HCT116 (cell line): Measurements from ENCODE around the gene MLLT3. TPM values are rescaled to one million over a fixed set of nuclear protein-coding genes. Genes with fewer than 3 reads are reported as not detected.

Source experiments
- ATAC-seq: fragments of 200-7000 bp; cut with Tn5 transposase; 2 replicates; pipeline ENCODE4 v1.9.1; 2020; ENCODE audit warnings: mild to moderate bottlenecking, moderate library complexity
- BruUV-seq: library from RNA; stranded (reverse); fragments of 400-500 nt; replicated peaks from 2 replicates; lab custom pipeline; 2021; lab: Mats Ljungman, UMichigan
- CTCF ChIA-PET: fragments of 300-600 bp; sonication (Branson Sonifier 250); formaldehyde crosslinking; loops from one replicate; lab custom pipeline; 2021; ENCODE audit warnings: antibody characterized with exemption; lab: Charles Lee
- POLR2A ChIA-PET: fragments of 300-600, 350-600 bp; sonication (Branson Sonifier 250); formaldehyde crosslinking; loops from one replicate; lab custom pipeline; 2021; ENCODE audit warnings: antibody characterized with exemption; lab: Charles Lee
- RAD21 ChIA-PET, 2 experiments: fragments of 300-600 bp; sonication (Branson Sonifier 250); formaldehyde crosslinking; loops; one replicate each; lab custom pipeline; 2023; ENCODE audit warnings: low total read pairs in 2 of 2; ENCODE audit not compliant: uncharacterized antibody in 2 of 2, unreplicated experiment in 2 of 2, low non-redundant PET in 1 of 2; lab: Charles Lee
- DNase-seq: peaks from one replicate; pipeline ENCODE4 v3.0.0-alpha.2; 2010; ENCODE audit warnings: low read depth, low spot score
- H2AFZ ChIP-seq: fragments of 200-600 bp; shearing (Covaris generic), sonication (generic); 2 replicates; pipeline ENCODE4 v1.6.1; 2017; ENCODE audit warnings: low read depth, mixed run types, mixed read lengths, antibody characterized with exemption, low read length; ENCODE audit not compliant: poor library complexity, severe bottlenecking
- H3K27ac ChIP-seq: 2 replicates; pipeline ENCODE4 v1.5.1; 2012; ENCODE audit warnings: low read depth, low read length
- H3K27me3 ChIP-seq: fragments of 200-600 bp; sonication (generic); 2 replicates; pipeline ENCODE4 v1.6.1; 2016; ENCODE audit warnings: mixed run types, low read length, mixed read lengths; ENCODE audit not compliant: insufficient read depth
- H3K36me3 ChIP-seq, 2 experiments: fragments of 200-500 bp in 1 of 2; fragments of 200-600 bp in 1 of 2; sonication (Bioruptor generic) in 1 of 2; sonication (generic) in 1 of 2; 2 replicates each; pipeline versions ENCODE4 v1.5.1 to v1.6.1; 2014 to 2016; ENCODE audit warnings: low read length in 2 of 2, inconsistent platforms in 1 of 2, mixed read lengths in 1 of 2, mixed run types in 1 of 2; ENCODE audit not compliant: insufficient read depth in 2 of 2, control insufficient read depth in 1 of 2
- H3K4me1 ChIP-seq, 2 experiments: fragments of 200-600 bp in 1 of 2; sonication (generic) in 1 of 2; 2 replicates each; pipeline versions ENCODE4 v1.5.1 to v1.6.1; 2012 to 2017; ENCODE audit warnings: low read length in 2 of 2, inconsistent platforms in 1 of 2, mild to moderate bottlenecking in 1 of 2, mixed read lengths in 1 of 2, mixed run types in 1 of 2, moderate library complexity in 1 of 2; ENCODE audit not compliant: insufficient read depth in 2 of 2, control insufficient read depth in 1 of 2
- H3K4me2 ChIP-seq: fragments of 200-600 bp; sonication (generic); 2 replicates; pipeline ENCODE4 v1.6.1; 2017; ENCODE audit warnings: mixed run types, low read length, mixed read lengths
- H3K4me3 ChIP-seq, 2 experiments: fragments of 200-600 bp in 1 of 2; sonication (generic) in 1 of 2; replicated peaks in 1 of 2; 2 replicates each; pipeline ENCODE4 v1.5.1; 2011 to 2016; ENCODE audit warnings: low read length in 2 of 2, control low read depth in 1 of 2, low read depth in 1 of 2, mild to moderate bottlenecking in 1 of 2, mixed read lengths in 1 of 2, mixed run types in 1 of 2
- H3K79me2 ChIP-seq: fragments of 200-600 bp; sonication (generic); 2 replicates; pipeline ENCODE4 v1.6.1; 2017; ENCODE audit warnings: mild to moderate bottlenecking, mixed run types, low read length, moderate library complexity, mixed read lengths; ENCODE audit not compliant: insufficient read depth
- H3K9ac ChIP-seq: fragments of 200-600 bp; sonication (generic); 2 replicates; pipeline ENCODE4 v1.6.1; 2016; ENCODE audit warnings: low read length, mixed read lengths
- H3K9me2 ChIP-seq: fragments of 200-600 bp; sonication (generic), shearing (Covaris generic); 2 replicates; pipeline ENCODE4 v1.6.1; 2017; ENCODE audit warnings: mixed run types, mild to moderate bottlenecking, moderate library complexity; ENCODE audit not compliant: insufficient read depth
- H3K9me3 ChIP-seq, 2 experiments: fragments of 200-500 bp in 1 of 2; fragments of 200-600 bp in 1 of 2; sonication (Bioruptor generic) in 1 of 2; sonication (generic) in 1 of 2; 2 replicates each; pipeline ENCODE4 v1.6.1; 2014 to 2017; ENCODE audit warnings: low read length in 2 of 2, mixed read lengths in 2 of 2, inconsistent platforms in 1 of 2, low read depth in 1 of 2, mild to moderate bottlenecking in 1 of 2, mixed run types in 1 of 2, moderate library complexity in 1 of 2; ENCODE audit not compliant: control insufficient read depth in 1 of 2, insufficient read depth in 1 of 2
- H4K20me1 ChIP-seq: fragments of 200-600 bp; sonication (generic), shearing (Covaris generic); 2 replicates; pipeline ENCODE4 v1.6.1; 2017; ENCODE audit warnings: mixed run types, mild to moderate bottlenecking, moderate library complexity; ENCODE audit not compliant: insufficient read depth
- ATF3 ChIP-seq: IDR thresholded peaks from 2 replicates; pipeline ENCODE4 v1.6.1; 2012
- CEBPB ChIP-seq: IDR thresholded peaks from 2 replicates; pipeline ENCODE4 v1.6.1; 2012; ENCODE audit warnings: low read depth
- EZH2 ChIP-seq: fragments of 200-600 bp; sonication (generic); IDR thresholded peaks from 2 replicates; pipeline ENCODE4 v1.6.1; 2017; ENCODE audit warnings: antibody characterized with exemption, mixed run types
- EZH2phosphoT487 ChIP-seq: fragments of 200-600 bp; IDR thresholded peaks from 2 replicates; pipeline ENCODE4 v1.6.1; 2018; ENCODE audit warnings: antibody characterized with exemption, borderline replicate concordance
- JUND ChIP-seq: IDR thresholded peaks from 2 replicates; pipeline ENCODE4 v1.6.1; 2012
- POLR2AphosphoS5 ChIP-seq: IDR thresholded peaks from 2 replicates; pipeline ENCODE4 v1.6.1; 2011; ENCODE audit warnings: mild to moderate bottlenecking, low read depth, low read length, moderate library complexity
- REST ChIP-seq: IDR thresholded peaks from 2 replicates; pipeline ENCODE4 v1.6.1; 2012; ENCODE audit warnings: low read depth
- SP1 ChIP-seq: IDR thresholded peaks from 2 replicates; pipeline ENCODE4 v1.6.1; 2012; ENCODE audit warnings: low read depth
- SRF ChIP-seq: IDR thresholded peaks from 2 replicates; pipeline ENCODE4 v1.6.1; 2012; ENCODE audit warnings: low read depth
- YY1 ChIP-seq: IDR thresholded peaks from 2 replicates; pipeline ENCODE4 v1.6.1; 2011; ENCODE audit warnings: low read length, low read depth, moderate library complexity, mild to moderate bottlenecking; ENCODE audit not compliant: insufficient replicate concordance; ENCODE audit errors: extremely low read depth
- ZBTB33 ChIP-seq: IDR thresholded peaks from 2 replicates; pipeline ENCODE4 v1.6.1; 2011; ENCODE audit warnings: mild to moderate bottlenecking, low read length, moderate library complexity; ENCODE audit not compliant: insufficient replicate concordance; ENCODE audit errors: extremely low read depth
- ZFX ChIP-seq: fragments of 450-650 bp; IDR thresholded peaks from 2 replicates; pipeline ENCODE4 v1.6.1; 2017
- ZNF274 ChIP-seq: fragments of 200-500 bp; sonication (Bioruptor generic); IDR thresholded peaks from 2 replicates; pipeline ENCODE4 v1.6.1; 2014; ENCODE audit warnings: mild to moderate bottlenecking, low read depth, low read length, inconsistent platforms
- intact Hi-C: fragments of 100-400 bp; cut with micrococcal nuclease; formaldehyde crosslinking; loops from 2 replicates; pipeline ENCODE4 v1.10.0; 2022
- total RNA-seq: library from RNA; stranded (reverse); gene quantifications from one replicate; pipeline ENCODE4 v1.2.1, GENCODE V29; 2021; ENCODE audit not compliant: unreplicated experiment

MLLT3 gene
- total RNA-seq, 1 experiment from 2014 or later, result 4.3 TPM

- Histone ChIP-seq H3K36me3 (no peaks in the 10 kb centered on the region), H3K27ac (no peak overlapping the region), H3K9ac (no peak overlapping the region), H3K9me3 (no peaks in the 10 kb centered on the region), H3K27me3 (peaks cover 18% of the 10 kb centered on the region), H2AFZ (no peak overlapping the region), H3K9me2 (no peaks in the 10 kb centered on the region), H4K20me1 (no peaks in the 10 kb centered on the region), H3K79me2 (no peaks in the 10 kb centered on the region)
- ChIA-PET POLR2A (no interaction called here), RAD21 (no interaction called here)
- BruUV-seq, result no TSS peak
- intact Hi-C loops, result no loop called here
- ATAC-seq, result no peak
- TF ChIP-seq EZH2 (no peak), YY1 (no peak), ZFX (no peak), REST (no peak), SRF (no peak), POLR2AphosphoS5 (no peak), ZBTB33 (no peak), EZH2phosphoT487 (no peak), SP1 (no peak), CEBPB (no peak), ATF3 (no peak), JUND (no peak), ZNF274 (no peak)
- TF ChIP-seq, all 23 proteins: peak for 0
- H3K4me1 ChIP-seq, result no peaks in the 10 kb centered on the region
- CTCF ChIA-PET, result no interaction called here
- DNase-seq, result no peak
- no peak overlapping the region for H3K4me2 ChIP-seq
- H3K4me3 ChIP-seq, result no peak overlapping the region
Measured at GRCh38 chr9:20499013-20499412, 123.3 kb downstream of the MLLT3 start.
